ENCODE data around the gene SLC5A11.
"Not testable (repeated sequence)": the region's sequence is repeated elsewhere in the genome, so short reads cannot be mapped to it uniquely, and the experiment has no call there.

Gene SLC5A11

GRCh38 chr16:24836836-24837235 is 8.9 kb upstream of the SLC5A11 start:
- no peak for DNase-seq

GRCh38 chr16:24837969-24838368 is 7.8 kb upstream of the SLC5A11 start:
- no peak for DNase-seq

- DNase-seq: no peak
Observed at GRCh38 chr16:24838554-24839266, 7.1 kb upstream of the SLC5A11 start.

GRCh38 chr16:24839347-24839972 is 6.3 kb upstream of the SLC5A11 start:
- no peak for DNase-seq

GRCh38 chr16:24841291-24841690 is 4.5 kb upstream of the SLC5A11 start:
- DNase-seq: no peak

- no peak for DNase-seq
Observed at GRCh38 chr16:24844101-24845030, 1.4 kb upstream of the SLC5A11 start.

GRCh38 chr16:24845031-24845365 is 765 bp upstream of the SLC5A11 start:
- not testable (repeated sequence) for DNase-seq

GRCh38 chr16:24846548-24847357 is 990 bp downstream of the SLC5A11 start:
- no peak for DNase-seq

- no peak for DNase-seq
Observed at GRCh38 chr16:24847358-24847664, 1.5 kb downstream of the SLC5A11 start.

- DNase-seq: no peak
Observed at GRCh38 chr16:24848065-24848464, 2.3 kb downstream of the SLC5A11 start.

- DNase-seq: no peak
Observed at GRCh38 chr16:24849641-24850040, 3.9 kb downstream of the SLC5A11 start.

- no peak for DNase-seq
Observed at GRCh38 chr16:24850289-24850938, 4.7 kb downstream of the SLC5A11 start.

GRCh38 chr16:24851700-24852099 is 5.9 kb downstream of the SLC5A11 start:
- DNase-seq: no peak

GRCh38 chr16:24852281-24852721 is 6.5 kb downstream of the SLC5A11 start:
- DNase-seq: no peak

- no peak for DNase-seq
Observed at GRCh38 chr16:24853169-24853824, 7.5 kb downstream of the SLC5A11 start.

- no peak for DNase-seq
Observed at GRCh38 chr16:24853830-24854229, 8.1 kb downstream of the SLC5A11 start.

GRCh38 chr16:24854607-24855171 is 8.9 kb downstream of the SLC5A11 start:
- DNase-seq: no peak

- DNase-seq: no peak
Observed at GRCh38 chr16:24855678-24856077, 9.9 kb downstream of the SLC5A11 start.

GRCh38 chr16:24856871-24857270 is 11.1 kb downstream of the SLC5A11 start:
- not testable (repeated sequence) for DNase-seq

- DNase-seq: no peak
Observed at GRCh38 chr16:24858219-24859041, 12.7 kb downstream of the SLC5A11 start.

GRCh38 chr16:24861461-24861860 is 15.7 kb downstream of the SLC5A11 start:
- no peak for DNase-seq

Measured in SHP77 (cell line).